Right lobe of liver (tissue), 6 donors: ENCODE results near the gene LRP11. TPM values are rescaled to one million over a fixed set of nuclear protein-coding genes. Genes with fewer than 3 reads are reported as not detected.
A peak's percentile ranks its signal among the peaks of the same experiment; 100 is the strongest.

Experiments used
- ATAC-seq, 4 donors: fragments of 200-7000 bp; cut with Tn5 transposase; one replicate each; pipeline ENCODE4 v1.9.1; 2020; ENCODE audit warnings: mild to moderate bottlenecking in 4 of 4, moderate library complexity in 4 of 4
- DNase-seq, 3 donors: peaks; one replicate each; pipeline ENCODE4 v3.0.0-alpha.2; 2020
- H3K27ac ChIP-seq, 3 donors: fragments of 200-600 bp; one replicate each; pipeline ENCODE4 v1.8.0; 2022
- H3K27me3 ChIP-seq, 2 donors: fragments of 200-600 bp; one replicate each; pipeline ENCODE4 v1.8.0; 2022
- H3K36me3 ChIP-seq, 4 donors: fragments of 200-600 bp; sonication (generic) in 1 of 4; one replicate each; pipeline versions ENCODE4 v1.5.1 to v1.8.0; 2017 to 2022; ENCODE audit warnings: control low read depth in 1 of 4
- H3K4me1 ChIP-seq, 4 donors: fragments of 200-600 bp; sonication (generic) in 1 of 4; one replicate each; pipeline versions ENCODE4 v1.5.1 to v1.8.0; 2017 to 2022; ENCODE audit warnings: control low read depth in 1 of 4
- H3K4me3 ChIP-seq, 3 donors: fragments of 200-600 bp; one replicate each; pipeline ENCODE4 v1.8.0; 2022
- H3K9me3 ChIP-seq, 4 donors: fragments of 200-600 bp; sonication (generic) in 1 of 4; one replicate each; pipeline versions ENCODE4 v1.5.1 to v1.8.0; 2017 to 2022; ENCODE audit warnings: control low read depth in 1 of 4
- CTCF ChIP-seq, 4 donors: fragments of 200-600 bp in 3 of 4; fragments of 450-650 bp in 1 of 4; IDR thresholded peaks; one replicate each; pipeline versions ENCODE4 v1.5.1 to v1.8.0; 2016 to 2022; ENCODE audit warnings: antibody characterized with exemption in 4 of 4, mild to moderate bottlenecking in 2 of 4
- POLR2A ChIP-seq: fragments of 450-650 bp; IDR thresholded peaks from one replicate; pipeline ENCODE4 v1.6.1; 2017; ENCODE audit warnings: antibody characterized with exemption, mild to moderate bottlenecking
- WGBS: methylation state at CpG from one replicate; pipeline ENCODE4 v1.1.6; 2018; ENCODE audit warnings: low coverage, low lambda C conversion rate; ENCODE audit not compliant: insufficient coverage; ENCODE audit errors: missing lambda C conversion rate; 5-methylcytosine and 5-hydroxymethylcytosine counted together
- intact Hi-C, 2 donors: fragments of 100-400 bp; cut with DNase I; formaldehyde crosslinking; loops; one replicate each; pipeline versions ENCODE4 v1.11.2 to v1.14.1; 2022
- total RNA-seq, 6 experiments: library from RNA; depleted of rRNA in 2 of 6; stranded (reverse); fragments of >200 nt in 2 of 6; fragmentation: NEBNext Ultra II Directional in 3 of 6; extraction: Animal tissue kit (Norgen Biotek cat#: 25700) in 3 of 6; gene quantifications; one replicate each; pipeline versions ENCODE4 v1.1.0 to v1.2.4, GENCODE V29; 2016 to 2023
- donor health status: DM: no; HTN: yes; CAD: no.
- donor health status: DM: no; HTN: no; CAD: no.
- donor health status: DM: no; HTN: no; CAD: no.
- donor health status: DM: no; HTN: yes; CAD: no.
- donor health status: DM: no; HTN: yes; CAD: no.

The LRP11 gene
- total RNA-seq, 6 experiments from 2014 or later = 6.8 to 11.1 (median 9.3) TPM

GRCh38 chr6:149859368-149859767 is 4.8 kb downstream of the LRP11 start:
- no peak overlapping the region for H3K27ac ChIP-seq
- H3K9me3 ChIP-seq = no peaks in the 10 kb centered on the region
- ATAC-seq (peak in 2 of 4 donors; percentile 3 to 30), DNase-seq (no peak)
- no peaks in the 10 kb centered on the region for H3K27me3 ChIP-seq
- H3K4me3 ChIP-seq = no peak overlapping the region
- intact Hi-C loops = no loop called here
- peaks cover 0 to 30% (median 11%) of the 10 kb centered on the region in 4 donors for H3K4me1 ChIP-seq
- WGBS = 59% methylated on average over 5 of the region's 7 CpGs
- TF ChIP-seq POLR2A (no peak), CTCF (IDR thresholded peaks at IDR 0.05) (no peak)
- H3K36me3 ChIP-seq = no peaks in the 10 kb centered on the region

GRCh38 chr6:149857541-149857940 is 6.6 kb downstream of the LRP11 start:
- DNase-seq (no peak), ATAC-seq (no peak)
- 97% methylated on average over 5 of the region's 5 CpGs for WGBS
- Histone ChIP-seq H3K4me3 (no peak overlapping the region), H3K27me3 (no peaks in the 10 kb centered on the region), H3K4me1 (peaks cover 0 to 25% (median 11%) of the 10 kb centered on the region in 4 donors), H3K36me3 (no peaks in the 10 kb centered on the region), H3K9me3 (no peaks in the 10 kb centered on the region), H3K27ac (no peak overlapping the region)
- TF ChIP-seq CTCF (IDR thresholded peaks at IDR 0.05) = no peak
- no peak for TF ChIP-seq POLR2A
- intact Hi-C loops = no loop called here

GRCh38 chr6:149856256-149856994 is 7.7 kb downstream of the LRP11 start:
- peaks cover 0 to 19% (median 8%) of the 10 kb centered on the region in 4 donors for H3K4me1 ChIP-seq
- no peak for TF ChIP-seq POLR2A
- no peak for TF ChIP-seq CTCF (IDR thresholded peaks at IDR 0.05)
- no peaks in the 10 kb centered on the region for H3K27me3 ChIP-seq
- ATAC-seq = no peak
- H3K27ac ChIP-seq = no peak overlapping the region
- intact Hi-C loops = no loop called here
- WGBS = 90% methylated on average over 10 of the region's 10 CpGs
- H3K36me3 ChIP-seq = no peaks in the 10 kb centered on the region
- DNase-seq = no peak
- H3K4me3 ChIP-seq = no peak overlapping the region
- no peaks in the 10 kb centered on the region for H3K9me3 ChIP-seq

GRCh38 chr6:149855741-149856140 is 8.4 kb downstream of the LRP11 start:
- H3K27ac ChIP-seq = no peak overlapping the region
- no peaks in the 10 kb centered on the region for H3K27me3 ChIP-seq
- no peaks in the 10 kb centered on the region for H3K36me3 ChIP-seq
- H3K4me3 ChIP-seq = no peak overlapping the region
- DNase-seq (no peak), ATAC-seq (no peak)
- intact Hi-C loops = no loop called here
- no peaks in the 10 kb centered on the region for H3K9me3 ChIP-seq
- TF ChIP-seq POLR2A = no peak
- no peak for TF ChIP-seq CTCF (IDR thresholded peaks at IDR 0.05)
- 88% methylated on average over 2 of the region's 2 CpGs for WGBS
- peaks cover 0 to 14% (median 5%) of the 10 kb centered on the region in 4 donors for H3K4me1 ChIP-seq
